Measurements from ENCODE around the gene MICALL1.

The MICALL1 gene

GRCh38 chr22:37983860-37984791 is 78.0 kb downstream of the MICALL1 start, which contains the start of gene SOX10:
TSS of gene SOX10 (minus strand) at chr22:37984555. CDS start at chr22:37983784, 771 bp downstream.
- no peak for DNase-seq (ENCODE audit: low read depth in 2 of 2)

DNA sequence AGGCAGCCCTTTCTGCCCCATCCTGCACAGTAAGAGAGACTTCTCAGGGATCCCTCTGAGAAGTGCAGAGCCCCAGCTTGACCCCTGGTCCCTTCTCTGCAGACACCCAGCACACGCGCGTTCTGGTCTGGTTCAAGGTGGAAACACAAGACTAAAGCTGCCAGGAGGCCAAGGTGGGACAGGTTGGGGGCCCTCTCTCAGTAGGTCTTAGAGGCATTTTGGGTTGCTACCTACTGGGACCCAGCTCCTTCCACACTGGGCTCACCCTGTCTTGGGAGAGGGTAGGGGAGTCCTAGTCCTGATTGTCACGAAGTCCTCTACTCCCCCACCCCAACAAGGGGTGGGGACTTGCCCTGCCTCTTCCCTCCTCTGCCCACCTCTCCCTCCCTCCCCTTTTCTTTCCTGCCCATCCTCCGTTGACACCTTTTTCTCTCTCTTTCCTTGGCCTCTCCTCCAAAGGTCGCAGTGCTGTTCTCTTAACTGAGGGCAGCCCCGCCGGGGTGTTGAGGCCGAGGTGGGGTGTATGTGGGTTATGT is 79.0 kb downstream of the MICALL1 start:
- no peak for DNase-seq (ENCODE audit: low read depth in 2 of 2)

GRCh38 chr22:37985751-37986281 is 79.7 kb downstream of the MICALL1 start:
- no peak for DNase-seq (ENCODE audit: low read depth in 2 of 2)

- DNase-seq (ENCODE audit: low read depth in 2 of 2), result no peak
Observed at GRCh38 chr22:37986371-37986770, 80.3 kb downstream of the MICALL1 start.

- DNase-seq (ENCODE audit: low read depth in 2 of 2), result no peak
Observed at GRCh38 chr22:37989146-37990045, 83.3 kb downstream of the MICALL1 start.

DNA sequence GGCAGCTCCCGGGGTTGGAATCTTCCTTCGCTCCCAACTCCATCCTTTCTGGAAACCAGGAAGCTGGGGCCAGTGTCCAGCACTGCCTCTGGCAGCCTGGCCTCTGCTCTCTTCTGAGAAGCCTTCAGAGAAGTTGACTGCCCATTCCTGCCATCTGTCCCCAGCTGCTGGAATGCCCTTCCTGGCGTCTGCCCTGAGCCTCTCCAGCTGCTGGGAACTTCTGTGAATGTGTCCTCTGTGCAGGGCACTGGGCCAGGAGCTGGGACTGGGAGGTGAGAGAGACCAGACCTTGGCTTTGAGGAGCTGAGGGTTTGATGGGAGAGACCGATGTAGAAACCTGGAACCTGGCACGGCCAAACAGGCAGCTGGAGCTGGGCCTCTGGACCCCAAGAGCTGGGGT is 84.2 kb downstream of the MICALL1 start:
- no peak for DNase-seq (ENCODE audit: low read depth in 2 of 2)

DNA sequence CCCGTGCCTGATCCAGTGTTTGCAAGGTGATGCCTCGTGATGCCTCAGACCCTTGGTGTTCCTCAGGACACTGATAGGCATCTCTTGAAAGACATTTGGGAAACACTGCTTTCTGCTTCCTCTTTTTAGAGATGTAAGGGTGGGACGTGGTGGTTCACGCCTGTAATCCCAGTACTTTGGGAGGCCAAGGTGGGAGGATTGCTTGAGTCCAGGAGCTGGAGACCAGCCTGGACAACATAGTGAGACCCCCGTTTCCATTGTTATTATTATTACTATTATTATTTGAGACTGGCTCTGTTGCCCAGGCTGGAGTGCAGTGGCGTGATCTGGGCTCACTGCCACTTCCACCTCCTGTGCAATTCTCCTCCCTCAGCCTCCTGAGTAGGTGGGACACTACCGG is 84.8 kb downstream of the MICALL1 start:
- DNase-seq (ENCODE audit: low read depth in 2 of 2), result no peak

DNA sequence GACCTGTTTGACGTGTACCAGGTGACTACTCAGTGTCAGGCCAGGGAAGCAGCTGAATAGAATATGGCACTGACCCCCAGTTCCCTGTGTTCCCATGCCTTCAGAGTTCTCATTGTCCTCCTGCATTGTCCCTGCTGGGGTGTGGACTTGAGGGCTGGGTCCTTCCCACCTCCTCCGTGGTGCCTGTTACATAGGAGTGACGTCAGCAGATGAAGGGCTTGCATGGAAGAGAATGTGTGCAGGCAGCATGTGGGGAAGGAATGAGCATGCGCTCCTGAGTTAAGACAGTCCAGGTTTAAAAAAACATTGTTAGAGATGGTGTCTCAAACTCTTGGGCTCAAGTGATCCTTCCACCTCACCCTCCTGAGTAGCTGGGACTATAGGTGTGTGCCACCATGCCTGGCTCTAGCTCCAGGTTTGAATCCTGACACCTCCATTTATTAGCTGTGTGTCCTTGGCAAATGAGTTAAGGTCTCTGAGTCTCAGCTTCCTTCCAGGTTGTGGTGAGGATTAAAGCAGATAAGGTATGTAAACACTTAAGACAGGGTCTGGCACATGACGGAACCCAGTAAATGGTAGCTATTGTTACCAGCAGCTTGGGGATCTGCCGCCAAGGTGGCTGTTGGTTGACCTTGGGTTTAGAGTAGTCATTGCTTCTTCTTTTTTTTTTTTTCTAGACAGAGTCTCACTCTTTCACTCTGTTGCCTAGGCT is 85.8 kb downstream of the MICALL1 start:
- DNase-seq (ENCODE audit: low read depth in 2 of 2), result no peak
